HG03521 (cell line): ENCODE data around the gene EMX1.

Experiments
- ATAC-seq: cut with Tn5 transposase; IDR thresholded peaks from one replicate; pipeline ENCODE4 v1.9.1; 2021; ENCODE audit warnings: mild to moderate bottlenecking, moderate library complexity; ENCODE audit not compliant: unreplicated experiment

Gene EMX1

DNA sequence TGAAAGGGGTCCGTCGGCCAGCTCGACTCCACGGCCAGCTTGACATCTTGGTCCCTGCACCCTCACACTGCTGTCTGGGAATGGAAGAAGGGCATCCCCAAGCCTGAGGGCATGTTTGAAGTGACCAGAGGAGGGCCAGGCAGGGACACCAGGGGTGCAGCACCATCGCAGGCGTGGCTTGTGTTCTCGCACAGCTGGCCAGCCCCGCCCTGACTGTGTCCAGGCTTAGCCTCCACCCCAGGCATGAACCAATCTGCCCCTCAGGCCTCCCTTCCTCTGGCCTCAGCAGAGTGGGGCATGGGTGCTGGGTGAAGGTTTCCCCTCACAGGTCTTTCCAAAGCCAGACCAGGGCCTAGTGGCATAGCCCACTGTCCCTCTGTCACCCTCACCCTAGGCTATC is 25.0 kb downstream of the EMX1 start:
- no peak for ATAC-seq

DNA sequence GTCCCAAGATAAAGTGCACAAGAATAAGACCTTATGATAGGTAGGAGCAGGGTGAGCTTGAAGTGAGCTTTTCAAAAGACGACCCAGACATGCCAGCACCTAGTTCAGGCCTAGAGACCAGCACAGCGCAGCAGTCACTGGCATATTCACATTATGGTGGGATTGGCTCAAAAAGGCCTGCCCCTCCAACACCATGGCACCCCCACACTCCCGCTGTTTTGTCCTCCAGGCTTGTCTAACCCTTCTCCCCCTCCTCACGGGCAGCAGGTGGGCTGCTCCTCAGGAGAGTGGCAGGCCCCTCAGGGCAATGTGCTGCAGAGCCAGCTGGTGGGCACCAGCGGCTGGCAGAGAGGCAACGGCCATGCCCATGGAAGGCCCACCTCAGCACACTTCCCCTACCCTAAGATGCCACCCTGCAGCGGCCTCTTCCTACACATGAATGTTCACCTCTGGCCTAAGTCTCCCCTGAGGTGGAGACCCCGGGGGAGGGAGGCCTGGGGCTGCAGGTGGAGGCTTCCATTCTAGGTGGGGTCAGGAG is 25.6 kb downstream of the EMX1 start:
- ATAC-seq = no peak

DNA sequence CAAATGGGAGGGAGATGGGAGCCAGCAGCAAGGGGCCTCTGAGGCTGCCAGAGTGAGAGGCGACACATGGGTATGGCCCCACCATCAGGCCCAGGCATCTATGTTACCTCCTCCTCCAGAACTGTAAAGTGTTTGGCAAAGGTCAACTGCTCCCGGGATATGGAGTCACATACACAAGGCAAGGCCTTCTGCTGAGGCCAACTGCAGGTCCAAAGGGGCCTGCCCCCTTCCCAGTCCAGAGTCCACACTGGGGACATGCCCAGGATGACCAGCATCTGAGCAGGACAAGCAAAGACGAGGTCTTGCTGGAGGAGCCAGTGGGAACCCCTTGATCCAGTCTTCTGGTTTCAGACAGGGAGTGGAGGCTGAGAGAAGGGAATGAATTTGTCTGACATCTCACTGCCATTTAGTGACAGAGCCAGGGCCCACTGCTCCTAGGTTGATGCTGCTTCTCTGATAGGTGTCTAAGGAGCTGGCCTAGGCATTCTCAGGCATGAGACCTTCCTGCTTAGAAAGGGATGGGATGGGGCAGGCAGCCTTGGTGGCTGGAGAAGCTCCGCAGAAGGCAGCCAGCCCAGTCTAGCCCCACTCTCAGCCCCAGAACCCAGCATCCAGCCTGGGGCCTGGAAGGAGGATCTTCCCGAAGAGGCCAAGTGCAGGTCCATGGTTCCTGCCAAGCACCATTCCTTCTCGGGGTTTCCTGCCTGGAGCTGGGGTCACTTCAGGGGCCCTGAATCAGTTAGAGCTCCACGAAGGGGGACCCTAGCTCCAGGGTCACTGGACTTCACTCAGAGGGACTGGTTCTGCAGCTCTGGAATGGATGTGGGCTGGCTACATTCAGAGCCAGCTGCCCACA is 26.4 kb downstream of the EMX1 start:
- no peak for ATAC-seq

DNA sequence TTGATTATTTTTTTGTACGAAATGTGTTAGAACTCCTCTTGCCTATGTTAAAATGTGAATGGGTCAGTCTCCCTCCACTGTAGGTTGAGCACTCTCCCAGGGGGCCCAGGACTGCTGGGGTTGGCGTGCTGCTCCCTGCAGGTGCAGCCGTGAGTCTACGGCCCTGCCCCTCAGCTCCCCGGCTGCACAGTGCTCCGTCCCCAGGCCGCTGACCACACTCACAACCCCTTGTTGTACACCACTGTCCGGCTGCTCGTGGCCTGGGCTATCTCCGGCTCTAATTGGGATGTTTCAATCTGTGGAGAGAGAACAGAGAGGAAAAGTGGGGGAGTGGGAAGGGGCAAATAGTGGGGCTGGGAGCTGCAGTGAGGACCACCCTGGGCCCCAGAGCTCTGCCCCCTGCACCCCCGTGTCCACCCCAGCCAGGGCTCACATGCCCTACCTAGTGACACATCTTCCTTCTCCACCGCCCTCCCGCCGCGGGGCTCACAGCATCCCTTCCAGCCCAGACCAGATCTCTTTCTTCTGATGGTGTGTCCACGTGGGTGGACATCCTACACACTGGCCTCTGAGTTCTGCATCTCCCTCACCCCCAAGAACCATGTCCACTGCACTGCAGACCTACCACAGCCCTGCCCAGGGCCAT is 27.6 kb downstream of the EMX1 start:
- ATAC-seq = no peak

DNA sequence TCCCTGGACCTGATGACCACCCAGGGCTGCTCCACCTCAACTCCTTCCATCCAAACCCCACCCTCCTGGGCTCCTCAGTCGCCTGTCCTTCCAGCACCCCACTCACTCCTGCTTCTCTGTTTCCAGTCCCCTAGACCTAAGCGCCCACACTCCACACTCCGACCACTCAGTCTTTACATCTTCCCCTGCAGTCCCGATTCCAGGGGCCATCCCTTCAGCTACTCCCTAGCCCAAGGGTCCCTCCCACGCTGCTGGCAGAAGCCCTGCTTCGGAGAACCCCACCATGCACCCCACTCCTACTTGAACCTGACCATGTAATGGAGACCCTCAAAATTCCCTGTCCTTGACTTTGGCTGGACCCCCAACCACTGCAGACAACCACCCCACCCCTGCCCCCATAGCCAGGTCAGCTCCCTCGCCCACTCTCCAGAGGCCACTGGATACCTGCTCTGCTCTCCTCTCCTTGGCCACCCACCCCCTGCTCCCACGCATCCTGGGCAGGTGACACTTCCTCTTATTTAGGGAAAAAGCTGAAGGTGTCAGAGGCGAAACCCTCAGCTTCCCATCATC is 28.2 kb downstream of the EMX1 start:
- no peak for ATAC-seq

DNA sequence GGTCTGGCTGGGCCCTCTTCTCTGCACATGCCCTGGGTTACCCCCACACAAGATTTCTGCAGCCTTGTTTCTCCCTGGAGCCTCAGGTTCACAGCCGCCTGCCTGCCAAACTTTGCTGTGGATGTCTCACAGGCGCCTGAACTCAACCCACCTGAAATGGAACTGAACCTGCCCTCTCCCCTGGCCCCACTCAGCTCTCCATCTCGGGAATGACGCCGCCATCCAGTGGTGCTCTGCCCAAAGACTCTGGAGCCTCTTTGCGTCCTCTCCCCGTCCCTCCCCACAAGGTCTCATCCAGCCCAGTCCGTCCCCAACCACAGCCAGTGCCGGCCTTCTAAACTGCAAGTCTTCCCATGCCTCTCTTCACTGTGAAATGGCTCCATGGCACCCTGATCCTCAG is 29.1 kb downstream of the EMX1 start:
- no peak for ATAC-seq

DNA sequence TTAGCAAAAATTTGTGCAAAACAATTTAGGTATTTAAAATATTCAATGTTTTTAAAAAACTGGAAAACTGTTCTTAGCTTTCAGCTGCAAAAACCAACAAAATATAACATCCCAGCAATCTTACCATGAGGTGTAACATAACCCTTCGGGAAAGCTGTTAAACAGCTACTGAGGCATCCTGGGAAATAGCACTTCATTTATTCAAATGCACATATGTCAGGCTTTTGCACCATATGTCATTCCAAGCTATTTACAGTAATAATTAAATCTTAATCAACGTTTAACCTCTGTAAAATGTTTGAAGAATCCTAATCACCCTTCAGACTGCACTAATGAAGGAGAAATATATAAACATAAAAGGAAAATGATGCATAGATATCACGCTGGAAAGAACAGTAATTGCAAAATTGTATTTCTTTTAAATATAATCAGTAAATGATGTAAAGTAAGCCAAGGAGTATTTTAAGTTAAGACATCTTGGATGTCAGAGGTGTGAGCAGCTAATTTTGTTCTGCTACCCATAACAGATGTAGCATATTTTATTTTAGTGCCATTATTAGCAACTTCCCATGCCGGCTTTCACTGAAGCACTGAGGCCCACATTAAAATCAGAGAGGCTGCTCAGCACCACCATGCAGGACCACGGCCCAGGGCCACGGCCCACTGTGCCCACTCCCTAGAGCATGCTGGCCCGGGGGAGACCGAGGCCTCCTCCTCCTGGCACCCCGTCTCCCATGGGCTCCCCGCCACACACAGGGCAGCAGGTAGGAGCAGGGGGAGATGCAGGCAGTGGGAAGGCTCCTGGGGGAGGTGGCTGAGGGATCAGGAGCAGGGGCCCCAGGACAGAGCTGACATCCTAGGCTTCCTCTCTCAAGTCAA is 30.9 kb downstream of the EMX1 start:
- ATAC-seq = no peak

DNA sequence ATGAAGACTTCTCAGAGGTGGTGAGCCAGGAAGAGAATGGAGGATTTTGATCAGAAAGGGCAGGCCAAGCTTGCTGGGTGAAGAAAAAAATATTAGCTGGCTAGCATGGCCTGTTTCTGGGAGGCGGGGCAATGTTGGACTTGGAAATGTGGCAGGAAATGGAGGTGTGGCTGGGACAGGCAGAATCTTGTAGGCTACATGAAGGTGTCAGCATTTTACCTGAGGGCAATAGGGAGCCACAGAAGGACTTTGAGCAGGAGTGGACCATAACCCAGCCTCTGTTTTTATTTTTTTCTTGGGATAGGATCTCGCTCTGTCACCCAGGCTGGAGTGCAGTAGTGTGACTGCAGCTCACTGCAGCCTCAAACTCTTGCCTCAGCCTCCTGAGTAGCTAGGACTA is 31.7 kb downstream of the EMX1 start:
- ATAC-seq = no peak

DNA sequence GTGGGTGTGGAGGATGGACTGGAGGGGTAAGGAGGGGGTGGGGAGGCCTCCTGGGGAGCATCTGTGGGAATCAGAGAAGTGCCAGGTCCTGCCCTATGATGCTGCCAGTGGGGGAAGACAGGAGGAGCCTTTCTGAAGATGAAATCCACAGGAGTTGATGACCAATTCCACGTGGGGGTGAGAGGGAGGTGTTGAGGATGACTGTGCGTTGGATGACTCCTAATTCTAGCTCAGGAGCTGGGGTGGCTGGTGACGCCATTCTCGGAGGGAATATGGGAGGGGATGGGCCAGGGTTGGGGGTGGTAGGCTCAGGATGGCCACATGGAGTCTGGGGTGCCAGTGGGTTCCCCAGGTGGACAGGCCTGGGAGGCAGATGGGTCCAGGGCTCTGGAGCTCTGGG is 32.3 kb downstream of the EMX1 start:
- ATAC-seq = no peak

DNA sequence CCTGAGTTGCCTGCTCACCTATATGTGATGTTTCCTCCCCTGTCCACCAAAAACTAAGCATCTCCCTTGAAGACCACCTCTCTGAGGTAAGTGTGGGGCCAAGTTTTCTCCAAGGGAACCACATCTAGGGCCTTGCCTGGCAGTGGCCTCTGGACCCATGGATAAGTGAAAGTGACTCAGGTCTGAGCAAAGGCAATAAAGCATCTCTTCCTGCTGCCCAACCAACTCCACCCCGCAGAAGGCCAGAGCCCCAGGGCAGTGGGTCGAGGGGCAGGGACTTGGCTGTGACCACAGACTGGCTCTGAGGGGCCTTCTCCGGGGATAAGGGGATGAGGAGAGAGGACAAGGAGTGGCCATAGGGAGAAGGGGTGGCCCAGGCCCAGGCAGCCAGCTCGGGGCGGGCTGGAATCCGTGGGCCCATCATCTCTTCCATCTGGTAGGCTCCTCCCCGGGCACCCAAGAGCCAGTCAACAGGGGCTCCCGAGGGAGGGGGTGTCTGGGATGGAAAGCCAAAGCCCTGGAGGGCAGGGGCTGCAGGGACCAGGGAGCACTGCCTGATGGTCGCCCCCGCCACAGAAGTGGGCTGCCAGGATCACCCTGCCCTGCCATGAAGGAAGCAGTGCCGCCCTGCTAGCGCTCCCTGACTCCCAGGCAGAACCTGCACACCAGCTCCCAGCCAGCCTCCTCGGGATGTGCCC is 33.4 kb downstream of the EMX1 start:
- ATAC-seq = no peak

DNA sequence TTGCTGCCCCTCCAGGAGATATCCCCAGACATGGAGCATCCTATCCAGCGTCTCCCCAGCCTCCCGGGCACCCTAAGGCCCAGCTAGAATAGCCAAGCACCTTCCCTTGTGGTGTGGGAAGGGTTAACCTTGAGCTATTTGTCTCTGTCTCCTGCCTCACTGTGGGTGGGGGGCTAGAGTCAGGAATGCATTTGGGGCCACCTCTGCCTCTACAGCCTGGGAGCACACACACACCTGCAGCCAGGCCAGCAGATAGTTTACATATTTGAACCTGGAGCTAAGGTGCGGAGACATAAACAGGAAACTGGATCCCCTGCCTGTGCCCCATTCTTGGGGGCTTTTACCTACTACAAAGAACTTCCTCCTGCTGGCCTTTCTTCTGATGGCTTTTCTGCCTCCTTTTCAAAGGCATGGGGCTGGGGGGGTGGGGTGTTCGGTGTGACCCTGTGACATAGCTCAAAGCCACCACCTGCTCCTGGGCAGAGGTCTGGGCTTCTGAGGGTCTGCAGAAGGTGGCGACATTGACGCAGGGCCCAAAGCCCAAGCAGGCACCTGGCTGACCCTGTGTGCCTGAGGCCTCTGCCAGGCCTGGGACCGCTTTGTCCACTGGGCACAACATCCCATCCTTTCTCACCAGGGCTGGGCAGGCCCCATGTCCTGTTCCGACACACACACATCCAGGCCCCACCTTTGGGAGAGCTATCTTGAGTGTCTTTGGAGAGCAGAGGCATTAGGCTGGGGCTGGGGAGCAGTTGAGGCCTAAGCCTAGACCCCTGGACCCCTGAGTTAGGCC is 34.2 kb downstream of the EMX1 start:
- ATAC-seq = no peak

DNA sequence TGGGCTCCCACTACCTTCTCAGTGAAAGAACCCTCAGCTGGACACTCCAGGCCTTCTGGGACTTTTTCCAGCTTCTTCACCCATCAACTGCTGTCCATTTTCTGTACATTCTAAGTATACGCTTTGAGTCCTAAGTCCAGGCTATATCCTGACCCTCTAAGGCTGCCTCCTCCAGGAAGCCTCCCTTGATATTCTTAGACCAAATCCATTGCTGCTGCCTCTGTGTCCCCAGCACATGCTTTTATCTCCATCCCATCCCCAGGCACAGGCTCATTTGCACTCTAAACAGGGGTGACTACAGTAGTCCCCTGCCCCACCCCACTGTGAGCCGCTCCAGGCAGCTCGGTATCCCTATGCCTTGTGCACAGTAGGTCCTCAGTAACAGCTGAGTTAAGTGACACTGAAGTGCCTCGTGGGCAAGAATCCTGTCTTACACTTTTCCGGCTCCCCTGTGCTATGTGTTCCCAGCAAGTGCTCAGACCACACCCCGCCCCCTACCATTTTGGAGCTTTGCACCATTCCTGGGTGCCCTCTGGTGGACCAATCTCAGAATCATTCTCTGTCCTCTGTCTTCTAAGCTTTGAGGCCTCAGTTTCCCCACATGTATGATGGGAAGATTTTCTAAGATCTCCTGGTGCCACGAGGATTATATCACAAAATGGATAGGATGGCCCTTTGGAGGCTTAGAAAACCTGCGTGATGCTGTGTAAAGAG is 34.9 kb downstream of the EMX1 start:
- no peak for ATAC-seq

DNA sequence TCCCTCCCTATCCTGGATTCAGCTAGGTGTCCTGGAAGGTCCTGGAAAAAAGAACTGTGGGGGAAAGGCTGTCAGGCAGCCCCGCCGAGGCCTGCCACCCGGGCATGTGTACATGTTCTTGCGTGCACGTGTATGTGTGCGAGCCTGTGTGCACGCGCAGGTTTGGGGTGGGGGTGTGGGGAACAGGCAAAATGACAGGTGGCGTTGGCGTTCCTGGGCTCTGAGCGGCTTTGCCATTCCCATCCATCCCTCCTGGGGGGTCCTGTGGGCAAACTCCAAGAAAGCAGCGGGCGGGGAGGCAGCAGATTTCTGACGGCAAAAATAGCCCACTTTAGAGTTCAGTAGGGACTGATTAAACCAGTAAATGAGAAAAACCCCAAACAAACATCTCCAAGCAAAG is 35.6 kb downstream of the EMX1 start:
- no peak for ATAC-seq

DNA sequence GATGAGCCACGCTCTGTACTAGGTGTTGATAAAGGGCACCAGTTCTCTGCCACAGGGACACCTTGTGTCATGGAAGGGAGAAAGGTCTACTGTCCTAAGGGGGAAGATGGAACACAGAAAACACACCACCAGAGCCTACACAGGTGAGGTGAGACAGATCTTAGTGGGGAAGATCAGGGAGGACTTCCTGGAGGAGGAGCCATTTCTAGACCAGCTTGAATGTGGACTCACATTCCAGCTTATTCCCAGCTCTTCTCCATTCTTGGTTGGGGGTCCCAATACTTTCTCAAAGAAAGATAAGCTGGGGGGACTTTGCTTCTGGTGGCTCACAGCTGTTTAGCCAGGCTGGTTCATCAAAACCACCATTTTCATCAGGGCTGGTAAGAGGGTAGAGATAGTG is 36.2 kb downstream of the EMX1 start:
- ATAC-seq = no peak

DNA sequence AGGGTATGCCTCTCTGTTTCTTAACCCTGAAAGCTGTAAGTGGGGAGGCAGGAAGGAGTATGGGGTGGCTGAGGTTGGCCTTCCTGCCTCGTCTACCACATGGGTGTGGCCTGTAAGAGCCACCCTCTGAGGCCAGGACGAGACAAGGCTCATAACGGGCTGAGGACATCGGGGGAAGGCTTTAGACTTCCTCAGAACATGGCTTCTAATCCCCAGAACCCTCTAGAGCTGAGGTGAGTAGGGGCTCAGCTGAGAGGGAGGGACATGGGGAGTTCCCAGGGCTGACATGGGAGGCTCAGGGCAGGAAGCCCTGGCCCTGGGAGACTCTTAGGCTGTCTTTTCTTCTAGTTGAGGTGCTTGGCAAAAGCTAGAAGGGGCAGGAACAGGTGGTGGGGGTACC is 36.7 kb downstream of the EMX1 start:
- no peak for ATAC-seq

DNA sequence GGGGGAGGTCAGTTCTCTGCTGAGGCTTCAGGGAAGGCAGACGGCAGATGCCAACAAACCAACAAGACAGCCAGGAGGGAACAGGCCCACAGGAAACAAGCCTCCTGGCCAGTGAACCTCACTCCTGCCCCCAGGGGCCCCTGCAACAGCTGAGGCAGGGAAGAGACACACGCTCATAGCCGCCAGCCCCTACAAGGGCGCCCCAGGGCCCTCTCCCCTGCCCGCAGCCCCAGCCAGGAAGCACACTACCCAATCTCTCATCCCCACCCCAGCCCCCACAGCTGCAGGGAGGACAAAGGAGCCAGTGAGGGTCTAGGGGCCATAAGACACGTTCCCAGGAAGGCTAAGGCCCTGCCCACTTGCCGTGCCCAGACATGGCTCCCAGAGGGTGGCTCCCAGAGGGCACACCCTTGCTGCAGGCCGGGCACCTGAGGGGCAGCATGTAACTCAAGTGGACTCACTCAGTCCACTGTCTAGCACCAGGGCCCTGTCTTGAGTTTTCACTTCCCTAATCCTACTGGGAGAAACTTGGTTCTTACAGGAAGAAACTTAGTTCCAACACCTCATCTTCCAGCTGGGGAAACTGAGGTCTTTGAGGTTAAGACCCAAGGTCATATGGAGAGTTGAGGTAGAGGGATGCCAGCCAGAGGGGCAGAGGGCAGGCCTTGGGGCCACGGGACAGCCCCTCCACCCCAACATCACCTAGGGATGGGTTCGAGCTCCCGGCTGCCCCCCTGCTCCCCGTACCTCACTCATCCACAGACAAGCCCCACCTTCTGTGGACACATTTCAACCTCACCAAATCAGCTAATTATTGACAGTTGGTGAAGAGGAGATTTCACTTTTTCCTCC is 37.3 kb downstream of the EMX1 start:
- no peak for ATAC-seq

DNA sequence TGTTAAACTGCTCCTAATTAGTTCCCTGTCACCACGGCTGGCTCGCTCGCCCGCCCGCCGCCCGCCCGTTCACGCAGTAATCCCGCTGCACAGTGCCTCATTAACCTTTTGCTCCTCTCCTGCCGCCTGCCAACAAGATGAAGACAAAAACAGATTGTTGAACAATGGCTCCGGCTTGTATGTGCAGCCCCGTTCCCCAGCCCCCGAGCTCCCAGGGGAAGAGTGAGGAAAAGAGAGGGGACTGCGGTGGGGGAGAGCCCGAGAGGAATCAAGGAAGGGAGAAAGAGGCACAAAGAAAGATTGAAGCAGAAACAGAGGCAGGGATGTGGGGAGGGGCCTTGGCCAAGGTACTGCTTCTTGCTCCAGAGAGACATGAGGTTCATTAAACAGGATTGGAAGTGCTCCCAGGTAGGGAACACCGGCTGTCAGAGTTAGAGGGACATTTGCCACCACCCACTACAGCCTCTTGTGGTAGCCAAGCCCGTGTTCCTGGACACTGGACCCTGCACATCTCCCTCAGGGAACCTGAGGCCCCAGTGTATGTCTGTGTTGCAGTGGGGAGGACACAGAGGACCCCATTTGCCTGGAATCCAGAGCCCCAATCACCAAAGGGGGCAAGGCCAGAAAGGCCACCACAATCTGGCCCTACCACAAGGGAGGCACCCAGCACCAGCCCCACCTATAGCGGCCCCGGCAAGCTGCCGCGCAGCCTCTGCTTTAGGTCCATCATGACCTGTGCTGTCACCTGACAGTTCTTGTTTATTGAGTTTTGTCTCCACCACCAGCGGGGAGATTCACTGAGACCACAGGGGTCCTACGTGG is 38.1 kb downstream of the EMX1 start:
- ATAC-seq = no peak
